HepG2 (cell line): Measurements from ENCODE around the gene RPL26. TPM values are rescaled to one million over a fixed set of nuclear protein-coding genes. Genes with fewer than 3 reads are reported as not detected.

Experiments
- ELF4 ChIP-seq: sonication (generic); formaldehyde crosslinking; IDR thresholded peaks from 2 replicates; pipeline ENCODE4 v1.5.0; 2020; ENCODE audit warnings: missing genetic modification reagents, mild to moderate bottlenecking, moderate library complexity, borderline replicate concordance
- HCFC1 ChIP-seq: fragments of 150-350 bp; IDR thresholded peaks from 2 replicates; pipeline ENCODE4 v1.6.1; 2014; ENCODE audit warnings: low read depth, low read length
- HDAC6 ChIP-seq: fragments of 200-600 bp; sonication (generic); IDR thresholded peaks from 2 replicates; pipeline ENCODE4 v1.7.0; 2017; ENCODE audit warnings: mild to moderate bottlenecking, antibody characterized with exemption, low read length, low read depth
- KDM4B ChIP-seq: sonication (generic); formaldehyde crosslinking; IDR thresholded peaks from 2 replicates; pipeline ENCODE4 v1.4.0; 2020; ENCODE audit warnings: missing genetic modification reagents
- MAFF ChIP-seq: IDR thresholded peaks from 2 replicates; pipeline ENCODE4 v1.6.1; 2011; ENCODE audit warnings: low read depth, low read length, improper control_type of control experiment
- PAWR ChIP-seq: sonication (generic); formaldehyde crosslinking; IDR thresholded peaks from 2 replicates; pipeline ENCODE4 v1.4.0; 2020; ENCODE audit warnings: missing genetic modification reagents, mild to moderate bottlenecking, borderline replicate concordance
- RCOR2 ChIP-seq: IDR thresholded peaks from 2 replicates; pipeline ENCODE4 v1.6.1; 2016; ENCODE audit warnings: missing biosample characterization, missing genetic modification reagents
- RELA ChIP-seq: sonication (generic); formaldehyde crosslinking; IDR thresholded peaks from 2 replicates; pipeline ENCODE4 v1.4.0; 2020; ENCODE audit warnings: missing genetic modification reagents
- SMAD1 ChIP-seq: sonication (generic); formaldehyde crosslinking; IDR thresholded peaks from 2 replicates; pipeline ENCODE4 v1.4.0; 2020; ENCODE audit warnings: missing genetic modification reagents, low read depth, mild to moderate bottlenecking, borderline replicate concordance
- TAF1 ChIP-seq: sonication (generic); formaldehyde crosslinking; IDR thresholded peaks from 2 replicates; pipeline ENCODE4 v1.4.0; 2020; ENCODE audit warnings: missing genetic modification reagents
- TAF15 ChIP-seq: fragments of 200-400 bp; formaldehyde crosslinking; IDR thresholded peaks from one replicate; pipeline ENCODE4 v1.6.1; 2018; ENCODE audit warnings: mild to moderate bottlenecking, low read depth, low read length; ENCODE audit not compliant: poor library complexity, severe bottlenecking
- TARDBP ChIP-seq: sonication (generic); formaldehyde crosslinking; IDR thresholded peaks from 2 replicates; pipeline ENCODE4 v1.8.0; 2022; ENCODE audit warnings: mild to moderate bottlenecking, missing genetic modification reagents
- ZNF30 ChIP-seq: sonication (generic); formaldehyde crosslinking; IDR thresholded peaks from 2 replicates; pipeline ENCODE4 v1.5.0; 2020; ENCODE audit warnings: mild to moderate bottlenecking, missing genetic modification reagents
- ZNF441 ChIP-seq: sonication (generic); formaldehyde crosslinking; IDR thresholded peaks from 2 replicates; pipeline ENCODE4 v1.7.0; 2021; ENCODE audit warnings: missing genetic modification reagents, borderline replicate concordance
- ZNF550 ChIP-seq: sonication (generic); formaldehyde crosslinking; IDR thresholded peaks from 2 replicates; pipeline ENCODE4 v1.4.0; 2020; ENCODE audit warnings: mild to moderate bottlenecking, missing genetic modification reagents, borderline replicate concordance
- ZNF747 ChIP-seq: sonication (generic); formaldehyde crosslinking; IDR thresholded peaks from 2 replicates; pipeline ENCODE4 v1.8.1; 2023; ENCODE audit warnings: missing genetic modification reagents, mild to moderate bottlenecking, borderline replicate concordance
- polyA plus RNA-seq, 8 experiments: library from polyadenylated mRNA; depleted of rRNA in 3 of 8; stranded (reverse) in 7 of 8; unstranded in 1 of 8; fragments of >200 nt; fragmentation: Illumina TruSeq in 4 of 8; extraction: Trizol in 4 of 8; gene quantifications; 2 replicates each; pipeline versions ENCODE4 v1.2.1 to v1.2.3, GENCODE V29; 2011 to 2016; ENCODE audit warnings: low read depth in 4 of 8, missing spikeins in 1 of 8, mixed read lengths in 1 of 8; ENCODE audit not compliant: insufficient read depth in 1 of 8
- total RNA-seq, 5 experiments: library from RNA; depleted of rRNA; stranded (reverse); fragments of >200 nt; fragmentation: Illumina TruSeq; extraction: Trizol; gene quantifications; 2 replicates each; pipeline ENCODE4 v1.2.3, GENCODE V29; 2016; ENCODE audit warnings: low read depth in 1 of 5
- TF ChIP-seq, protein P1 (sequence below): IDR thresholded peaks from 2 replicates; pipeline ENCODE4 v1.6.1; 2016; ENCODE audit warnings: mild to moderate bottlenecking
- TF ChIP-seq, protein P2 (sequence below): sonication (generic); formaldehyde crosslinking; conservative IDR thresholded peaks from 2 replicates; pipeline ENCODE4 v1.4.0; 2020; ENCODE audit warnings: missing genetic modification reagents
- TF ChIP-seq, protein P3 (sequence below): sonication (generic); formaldehyde crosslinking; IDR thresholded peaks from 2 replicates; pipeline ENCODE4 v1.4.0; 2020; ENCODE audit warnings: low read depth, mild to moderate bottlenecking, missing genetic modification reagents
- TF ChIP-seq, protein P4 (sequence below): sonication (generic); formaldehyde crosslinking; IDR thresholded peaks from 2 replicates; pipeline ENCODE4 v1.4.0; 2020; ENCODE audit warnings: missing genetic modification reagents
- TF ChIP-seq, protein P5 (sequence below): sonication (generic); formaldehyde crosslinking; IDR thresholded peaks from 2 replicates; pipeline ENCODE4 v1.5.1; 2020; ENCODE audit warnings: mild to moderate bottlenecking, moderate library complexity, missing genetic modification reagents

RPL26 gene
- total and polyA plus RNA-seq, 2 of the 13 experiments (the other 11 are each of a cell fraction or from before 2014, with no cell fraction given): 2,817 to 3,529 TPM

DNA sequence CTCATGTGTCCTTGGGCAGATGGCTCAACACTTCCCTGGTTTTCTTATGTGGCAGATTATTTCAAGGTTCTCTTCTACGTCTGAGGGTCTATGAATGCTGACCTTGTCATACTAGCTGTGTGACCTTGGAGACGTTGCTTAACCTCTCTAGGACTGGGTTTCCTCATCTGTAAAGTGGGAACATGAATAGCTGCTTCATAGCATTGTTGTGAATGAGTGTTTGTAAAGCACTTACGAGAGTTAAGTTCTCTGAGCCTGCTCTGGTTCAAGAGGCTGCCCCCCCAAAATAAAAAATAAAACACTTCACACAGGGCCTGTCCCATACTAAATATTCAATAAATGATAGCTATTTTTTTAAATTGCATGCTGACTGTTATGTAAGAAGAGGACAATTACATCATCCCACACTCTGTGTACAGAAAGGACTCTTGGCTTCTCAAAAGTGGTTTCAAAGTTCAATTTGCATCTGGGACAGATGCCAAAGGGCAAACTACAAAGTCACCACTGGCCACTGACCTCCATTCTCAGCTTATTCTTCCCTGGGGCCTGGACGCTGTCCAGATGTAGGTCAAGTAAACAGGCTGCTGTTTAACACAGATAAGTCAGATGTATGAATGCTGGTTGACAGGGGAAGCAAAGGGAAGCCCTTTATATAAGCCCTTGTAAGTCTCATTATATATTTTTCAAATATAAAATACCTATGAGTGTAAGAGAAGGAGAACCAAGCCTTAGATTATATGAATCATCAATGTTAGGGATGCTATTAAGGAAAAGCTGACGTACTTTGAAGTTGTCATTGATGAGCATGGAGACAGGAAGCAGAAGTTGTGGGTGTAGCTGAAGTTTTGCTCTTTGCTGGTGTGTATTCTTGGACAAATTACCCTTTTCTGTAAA lies 37.3 kb upstream of the RPL26 start (continued):
- TF ChIP-seq, protein P1, sequence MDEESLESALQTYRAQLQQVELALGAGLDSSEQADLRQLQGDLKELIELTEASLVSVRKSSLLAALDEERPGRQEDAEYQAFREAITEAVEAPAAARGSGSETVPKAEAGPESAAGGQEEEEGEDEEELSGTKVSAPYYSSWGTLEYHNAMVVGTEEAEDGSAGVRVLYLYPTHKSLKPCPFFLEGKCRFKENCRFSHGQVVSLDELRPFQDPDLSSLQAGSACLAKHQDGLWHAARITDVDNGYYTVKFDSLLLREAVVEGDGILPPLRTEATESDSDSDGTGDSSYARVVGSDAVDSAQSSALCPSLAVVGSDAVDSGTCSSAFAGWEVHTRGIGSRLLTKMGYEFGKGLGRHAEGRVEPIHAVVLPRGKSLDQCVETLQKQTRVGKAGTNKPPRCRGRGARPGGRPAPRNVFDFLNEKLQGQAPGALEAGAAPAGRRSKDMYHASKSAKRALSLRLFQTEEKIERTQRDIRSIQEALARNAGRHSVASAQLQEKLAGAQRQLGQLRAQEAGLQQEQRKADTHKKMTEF (CRISPR knock-in tag): peak; percentile 98
- TF ChIP-seq TAF1 (CRISPR knock-in tag): no peak
- TF ChIP-seq HDAC6: no peak
- no peak for TF ChIP-seq RELA (CRISPR knock-in tag)
- peak; percentile 95 for TF ChIP-seq RCOR2 (CRISPR knock-in tag)
- TF ChIP-seq TAF15: no peak
- no peak for TF ChIP-seq ZNF550 (CRISPR knock-in tag)
- TF ChIP-seq PAWR (CRISPR knock-in tag): no peak
- no peak for TF ChIP-seq KDM4B
- no peak for TF ChIP-seq MAFF
- TF ChIP-seq HCFC1: no peak
- TF ChIP-seq, protein P2, sequence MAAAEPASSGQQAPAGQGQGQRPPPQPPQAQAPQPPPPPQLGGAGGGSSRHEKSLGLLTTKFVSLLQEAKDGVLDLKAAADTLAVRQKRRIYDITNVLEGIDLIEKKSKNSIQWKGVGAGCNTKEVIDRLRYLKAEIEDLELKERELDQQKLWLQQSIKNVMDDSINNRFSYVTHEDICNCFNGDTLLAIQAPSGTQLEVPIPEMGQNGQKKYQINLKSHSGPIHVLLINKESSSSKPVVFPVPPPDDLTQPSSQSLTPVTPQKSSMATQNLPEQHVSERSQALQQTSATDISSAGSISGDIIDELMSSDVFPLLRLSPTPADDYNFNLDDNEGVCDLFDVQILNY (CRISPR knock-in tag): no peak
- peak; percentile 90; the same call in 1 of the 2 replicates for TF ChIP-seq ZNF747 (CRISPR knock-in tag)
- peak; percentile 94 for TF ChIP-seq TARDBP (CRISPR knock-in tag)
- TF ChIP-seq, protein P3, sequence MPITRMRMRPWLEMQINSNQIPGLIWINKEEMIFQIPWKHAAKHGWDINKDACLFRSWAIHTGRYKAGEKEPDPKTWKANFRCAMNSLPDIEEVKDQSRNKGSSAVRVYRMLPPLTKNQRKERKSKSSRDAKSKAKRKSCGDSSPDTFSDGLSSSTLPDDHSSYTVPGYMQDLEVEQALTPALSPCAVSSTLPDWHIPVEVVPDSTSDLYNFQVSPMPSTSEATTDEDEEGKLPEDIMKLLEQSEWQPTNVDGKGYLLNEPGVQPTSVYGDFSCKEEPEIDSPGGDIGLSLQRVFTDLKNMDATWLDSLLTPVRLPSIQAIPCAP (CRISPR knock-in tag): no peak
- TF ChIP-seq ELF4 (CRISPR knock-in tag): no peak
- TF ChIP-seq, protein P4, sequence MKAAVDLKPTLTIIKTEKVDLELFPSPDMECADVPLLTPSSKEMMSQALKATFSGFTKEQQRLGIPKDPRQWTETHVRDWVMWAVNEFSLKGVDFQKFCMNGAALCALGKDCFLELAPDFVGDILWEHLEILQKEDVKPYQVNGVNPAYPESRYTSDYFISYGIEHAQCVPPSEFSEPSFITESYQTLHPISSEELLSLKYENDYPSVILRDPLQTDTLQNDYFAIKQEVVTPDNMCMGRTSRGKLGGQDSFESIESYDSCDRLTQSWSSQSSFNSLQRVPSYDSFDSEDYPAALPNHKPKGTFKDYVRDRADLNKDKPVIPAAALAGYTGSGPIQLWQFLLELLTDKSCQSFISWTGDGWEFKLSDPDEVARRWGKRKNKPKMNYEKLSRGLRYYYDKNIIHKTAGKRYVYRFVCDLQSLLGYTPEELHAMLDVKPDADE (CRISPR knock-in tag): no peak
- no peak for TF ChIP-seq SMAD1 (CRISPR knock-in tag)
- TF ChIP-seq ZNF30 (CRISPR knock-in tag): no peak
- TF ChIP-seq, protein P5, sequence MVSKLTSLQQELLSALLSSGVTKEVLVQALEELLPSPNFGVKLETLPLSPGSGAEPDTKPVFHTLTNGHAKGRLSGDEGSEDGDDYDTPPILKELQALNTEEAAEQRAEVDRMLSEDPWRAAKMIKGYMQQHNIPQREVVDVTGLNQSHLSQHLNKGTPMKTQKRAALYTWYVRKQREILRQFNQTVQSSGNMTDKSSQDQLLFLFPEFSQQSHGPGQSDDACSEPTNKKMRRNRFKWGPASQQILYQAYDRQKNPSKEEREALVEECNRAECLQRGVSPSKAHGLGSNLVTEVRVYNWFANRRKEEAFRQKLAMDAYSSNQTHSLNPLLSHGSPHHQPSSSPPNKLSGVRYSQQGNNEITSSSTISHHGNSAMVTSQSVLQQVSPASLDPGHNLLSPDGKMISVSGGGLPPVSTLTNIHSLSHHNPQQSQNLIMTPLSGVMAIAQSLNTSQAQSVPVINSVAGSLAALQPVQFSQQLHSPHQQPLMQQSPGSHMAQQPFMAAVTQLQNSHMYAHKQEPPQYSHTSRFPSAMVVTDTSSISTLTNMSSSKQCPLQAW (CRISPR knock-in tag): peak; percentile 80
- no peak for TF ChIP-seq ZNF441 (CRISPR knock-in tag)
